ENCODE results near the gene MRPL20. TPM values are rescaled to one million over a fixed set of nuclear protein-coding genes. Genes with fewer than 3 reads are reported as not detected.

The MRPL20 gene
- total and polyA plus RNA-seq, 3 experiments from 2014 or later = 198 to 208 (median 206) TPM

DNA sequence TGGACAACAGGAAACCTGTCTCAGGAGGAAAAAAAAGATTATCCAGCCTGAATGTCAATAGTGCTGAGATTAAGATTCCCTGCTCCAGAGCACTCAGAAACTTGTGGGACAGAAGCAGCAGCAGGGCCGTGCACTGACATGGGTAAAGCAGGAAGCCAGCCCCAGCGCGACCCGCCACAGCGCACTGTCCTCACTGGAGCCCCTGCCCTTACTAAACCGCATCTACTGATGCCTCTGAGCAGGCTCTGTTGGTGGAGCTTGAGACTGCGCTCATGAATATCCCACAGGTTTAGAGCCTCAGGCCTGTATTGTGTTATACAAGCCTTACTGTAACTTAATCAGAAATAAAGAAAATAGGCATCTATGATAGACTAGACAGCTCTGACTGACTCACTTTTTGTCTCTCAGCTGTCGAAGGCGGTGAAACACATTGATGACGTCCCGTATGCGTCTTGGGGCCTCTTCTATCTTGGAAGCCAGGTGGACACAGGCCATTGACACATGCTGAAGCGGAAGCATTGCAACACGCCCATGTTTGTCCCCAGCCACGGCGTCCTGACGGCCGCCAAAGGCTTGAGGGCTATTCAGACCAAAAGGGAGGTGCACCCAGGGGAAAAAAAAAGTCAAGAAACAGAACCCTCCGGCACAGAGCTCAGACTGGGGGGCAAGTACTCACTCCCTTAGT lies 9.1 kb downstream of the MRPL20 start:
- H3K9me3 ChIP-seq (ENCODE audit: low read length) = no peaks in the 10 kb centered on the region
- Mint-ChIP-seq H3K4me3 (peak overlapping the region; percentile 88 to 97 (median 90)), H3K27ac (peak overlapping the region; percentile 72 to 98 (median 92)), H3K27me3 (peaks cover 0 to 5% of the 10 kb centered on the region in 2 donors), H3K36me3 (peaks cover 5 to 82% (median 9%) of the 10 kb centered on the region in 3 donors), H3K4me1 (peaks cover 30 to 60% (median 38%) of the 10 kb centered on the region in 3 donors), H3K9me3 (no peaks in the 10 kb centered on the region)
- DNase-seq = no peak
- H3K27me3 ChIP-seq (ENCODE audit: insufficient read depth, low read length, poor library complexity, severe bottlenecking) = no peaks in the 10 kb centered on the region
- ChIA-PET CTCF (interaction anchor here (1.1 to 3.0 kb wide), 4 partner anchors 10 to 43 kb away, joined by 3 to 21 read pairs (median 5); partner anchors contain the start of gene AURKAIP1), POLR2A (interaction anchor here (2.5 to 3.8 kb wide), 2 partner anchors 10 to 23 kb away, joined by 25 to 48 read pairs; partner anchors contain the start of genes AURKAIP1 and MRPL20)
- H3K27ac ChIP-seq (ENCODE audit: low read depth, low read length) = peak overlapping the region; percentile 86
- H3K36me3 ChIP-seq (ENCODE audit: insufficient read depth, low read length) = peaks cover 59% of the 10 kb centered on the region
- peaks cover 33% of the 10 kb centered on the region for H3K4me1 ChIP-seq (ENCODE audit: insufficient read depth, low read length)
- peak overlapping the region; percentile 78 for H3K4me3 ChIP-seq (ENCODE audit: low read length)

DNA sequence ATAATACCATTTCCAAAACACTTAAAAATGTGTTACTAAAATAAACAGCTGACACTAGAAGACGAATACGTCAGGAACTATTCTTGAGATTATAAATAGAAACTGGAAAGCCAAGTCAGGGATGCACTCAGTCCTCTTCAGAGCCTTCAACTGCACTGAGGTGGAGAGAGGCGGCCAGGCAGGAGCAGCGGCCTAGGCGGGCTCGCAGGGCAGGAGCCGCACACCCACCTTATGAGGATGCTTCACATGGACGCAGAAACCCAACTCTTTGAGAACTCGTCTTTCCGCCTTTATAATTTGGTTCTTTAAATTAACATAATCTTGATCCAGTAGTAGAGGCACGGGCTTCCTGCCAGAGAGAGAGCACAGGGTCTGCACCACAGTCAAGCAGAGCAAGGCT lies 11.9 kb downstream of the MRPL20 start:
- peaks cover 12 to 83% (median 14%) of the 10 kb centered on the region in 3 donors for H3K36me3 Mint-ChIP-seq
- ChIA-PET POLR2A (interaction anchor here (0.7 kb wide), 1 partner anchor 18 kb away, joined by 7 read pairs; no protein-coding TSS in a partner anchor), CTCF (no interaction called here)
- Histone ChIP-seq H3K4me3 (ENCODE audit: low read length) (no peak overlapping the region), H3K4me1 (ENCODE audit: insufficient read depth, low read length) (peaks cover 20% of the 10 kb centered on the region), H3K36me3 (ENCODE audit: insufficient read depth, low read length) (peaks cover 64% of the 10 kb centered on the region), H3K27me3 (ENCODE audit: insufficient read depth, low read length, poor library complexity, severe bottlenecking) (no peaks in the 10 kb centered on the region), H3K9me3 (ENCODE audit: low read length) (no peaks in the 10 kb centered on the region), H3K27ac (ENCODE audit: low read depth, low read length) (no peak overlapping the region)
- H3K27me3 Mint-ChIP-seq = peaks cover 0 to 2% of the 10 kb centered on the region in 2 donors
- peak overlapping the region in 5 of 8 donors; percentile 0 to 79 (median 59) for H3K27ac Mint-ChIP-seq
- peaks cover 25 to 49% (median 40%) of the 10 kb centered on the region in 3 donors for H3K4me1 Mint-ChIP-seq
- no peak for DNase-seq
- no peaks in the 10 kb centered on the region for H3K9me3 Mint-ChIP-seq
- H3K4me3 Mint-ChIP-seq = peak overlapping the region; percentile 13 to 79 (median 63)

DNA sequence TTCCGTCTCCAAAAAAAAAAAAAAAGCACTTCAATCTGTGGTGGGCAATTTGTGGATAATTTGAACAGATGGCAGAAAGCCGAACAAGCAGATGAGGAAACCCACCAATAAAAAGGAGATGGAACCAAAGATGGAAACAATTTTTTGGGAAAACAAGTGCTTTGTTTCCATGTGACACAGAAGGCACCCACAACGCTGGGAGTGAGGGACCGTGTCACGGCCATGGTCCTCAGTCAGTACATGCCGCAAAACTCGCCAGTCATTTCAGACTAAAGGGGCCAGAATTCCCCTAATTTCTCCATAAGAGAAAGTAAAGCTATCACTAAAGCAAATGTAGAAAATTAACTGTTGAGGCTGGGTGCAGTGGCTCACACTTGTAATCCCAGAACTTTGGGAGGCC lies 13.0 kb downstream of the MRPL20 start:
- POLR2A ChIA-PET = no interaction called here

DNA sequence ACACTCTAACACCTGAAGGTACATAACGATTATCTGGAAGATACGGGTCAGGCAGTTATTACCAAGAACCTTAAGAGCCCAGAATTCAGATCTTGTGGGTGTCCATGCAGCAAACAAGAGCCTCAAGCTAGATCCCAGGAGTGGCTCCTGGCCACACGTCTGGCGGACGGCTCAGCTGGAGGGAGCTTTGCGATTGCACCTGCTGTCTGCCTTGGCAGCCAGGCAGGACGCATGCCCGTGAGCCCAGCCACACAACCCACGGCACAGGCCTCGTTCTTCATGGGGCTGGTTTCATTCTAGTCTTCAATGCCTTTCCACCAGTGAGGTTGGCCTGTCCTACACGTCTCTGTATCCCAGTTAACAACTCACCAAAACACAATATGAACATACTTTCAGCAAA lies 13.7 kb downstream of the MRPL20 start:
- CTCF ChIA-PET = interaction anchor here (1.1 kb wide), 1 partner anchor 9 kb away, joined by 3 read pairs; no protein-coding TSS in a partner anchor

More for the DNA sequence above, 13.0 kb downstream of the MRPL20 start:
- no peak overlapping the region for H3K4me3 ChIP-seq (ENCODE audit: low read length)
- Mint-ChIP-seq H3K27ac (no peak overlapping the region), H3K4me1 (peaks cover 20 to 39% (median 34%) of the 10 kb centered on the region in 3 donors), H3K27me3 (peaks cover 0 to 1% of the 10 kb centered on the region in 2 donors), H3K36me3 (peaks cover 14 to 84% (median 18%) of the 10 kb centered on the region in 3 donors), H3K4me3 (no peak overlapping the region), H3K9me3 (no peaks in the 10 kb centered on the region)
- no peak overlapping the region for H3K27ac ChIP-seq (ENCODE audit: low read depth, low read length)
- DNase-seq = no peak
- H3K36me3 ChIP-seq (ENCODE audit: insufficient read depth, low read length) = peaks cover 72% of the 10 kb centered on the region
- CTCF ChIA-PET = no interaction called here
- no peaks in the 10 kb centered on the region for H3K27me3 ChIP-seq (ENCODE audit: insufficient read depth, low read length, poor library complexity, severe bottlenecking)
- H3K4me1 ChIP-seq (ENCODE audit: insufficient read depth, low read length) = peaks cover 16% of the 10 kb centered on the region
- H3K9me3 ChIP-seq (ENCODE audit: low read length) = no peaks in the 10 kb centered on the region

DNA sequence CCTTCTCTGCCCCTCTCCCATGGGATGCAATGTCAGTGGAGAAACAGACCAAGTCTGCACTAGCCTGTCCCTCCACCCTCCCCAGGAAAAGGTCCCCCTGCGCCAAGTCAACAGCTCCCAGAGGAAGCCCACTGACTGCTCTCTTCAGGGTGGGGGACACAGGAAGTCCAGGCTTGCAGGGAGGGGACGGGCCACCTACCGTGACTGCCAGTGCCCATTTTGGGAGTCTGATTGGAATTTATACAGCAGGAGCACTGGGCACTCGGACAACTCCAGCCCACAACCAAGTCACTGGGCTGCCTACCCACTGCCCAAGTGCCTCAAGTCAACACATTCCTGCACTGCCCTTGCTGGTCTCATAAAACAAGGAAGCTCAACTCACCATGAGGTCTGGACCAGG lies 14.1 kb downstream of the MRPL20 start:
- no peak overlapping the region for H3K27ac ChIP-seq (ENCODE audit: low read depth, low read length)
- peaks cover 15 to 34% (median 29%) of the 10 kb centered on the region in 3 donors for H3K4me1 Mint-ChIP-seq
- H3K4me1 ChIP-seq (ENCODE audit: insufficient read depth, low read length) = peaks cover 10% of the 10 kb centered on the region
- H3K9me3 Mint-ChIP-seq = no peaks in the 10 kb centered on the region
- H3K36me3 ChIP-seq (ENCODE audit: insufficient read depth, low read length) = peaks cover 79% of the 10 kb centered on the region
- peak overlapping the region in 1 of 8 donors; percentile 14 for H3K27ac Mint-ChIP-seq
- no peak for DNase-seq
- POLR2A ChIA-PET = no interaction called here
- no peaks in the 10 kb centered on the region for H3K27me3 Mint-ChIP-seq
- peaks cover 14 to 89% (median 18%) of the 10 kb centered on the region in 3 donors for H3K36me3 Mint-ChIP-seq
- CTCF ChIA-PET = interaction anchor here (1.1 kb wide), 1 partner anchor 9 kb away, joined by 3 read pairs; no protein-coding TSS in a partner anchor
- peak overlapping the region in 1 of 7 donors; percentile 30 for H3K4me3 Mint-ChIP-seq
- no peaks in the 10 kb centered on the region for H3K27me3 ChIP-seq (ENCODE audit: insufficient read depth, low read length, poor library complexity, severe bottlenecking)
- H3K9me3 ChIP-seq (ENCODE audit: low read length) = no peaks in the 10 kb centered on the region
- no peak overlapping the region for H3K4me3 ChIP-seq (ENCODE audit: low read length)

More for the DNA sequence above, 13.7 kb downstream of the MRPL20 start:
- H3K27me3 ChIP-seq (ENCODE audit: insufficient read depth, low read length, poor library complexity, severe bottlenecking) = no peaks in the 10 kb centered on the region
- no peak for DNase-seq
- H3K27ac ChIP-seq (ENCODE audit: low read depth, low read length) = no peak overlapping the region
- no peaks in the 10 kb centered on the region for H3K9me3 ChIP-seq (ENCODE audit: low read length)
- Mint-ChIP-seq H3K36me3 (peaks cover 14 to 89% (median 18%) of the 10 kb centered on the region in 3 donors), H3K27me3 (peaks cover 0 to 1% of the 10 kb centered on the region in 2 donors), H3K4me1 (peaks cover 19 to 38% (median 34%) of the 10 kb centered on the region in 3 donors), H3K4me3 (peak overlapping the region in 1 of 7 donors; percentile 30), H3K9me3 (no peaks in the 10 kb centered on the region), H3K27ac (peak overlapping the region in 3 of 8 donors; percentile 14 to 47 (median 41))
- H3K36me3 ChIP-seq (ENCODE audit: insufficient read depth, low read length) = peaks cover 79% of the 10 kb centered on the region
- H3K4me1 ChIP-seq (ENCODE audit: insufficient read depth, low read length) = peaks cover 15% of the 10 kb centered on the region
- no peak overlapping the region for H3K4me3 ChIP-seq (ENCODE audit: low read length)
- POLR2A ChIA-PET = no interaction called here

DNA sequence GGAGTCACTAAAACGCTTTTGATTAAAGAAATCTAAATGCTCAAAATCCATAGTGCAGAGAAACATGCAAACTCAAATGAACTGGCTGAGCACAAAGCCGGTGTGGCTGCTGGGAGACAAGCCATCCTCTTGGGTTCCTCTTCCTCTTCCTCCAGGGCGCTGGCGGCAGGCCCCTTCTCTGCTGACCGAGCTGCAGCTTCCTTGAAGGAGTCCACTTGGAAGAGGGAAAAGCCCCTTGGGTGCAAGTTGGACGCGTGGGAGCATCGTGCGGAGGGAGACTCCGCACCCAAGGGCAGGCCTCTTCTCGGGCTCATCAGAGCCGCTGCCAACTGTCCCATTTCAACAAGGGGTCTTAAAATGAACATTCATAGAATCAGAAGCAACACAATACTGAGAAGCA lies 15.9 kb downstream of the MRPL20 start:
- Mint-ChIP-seq H3K4me3 (no peak overlapping the region), H3K36me3 (peaks cover 17 to 95% (median 18%) of the 10 kb centered on the region in 3 donors)
- DNase-seq = no peak

DNA sequence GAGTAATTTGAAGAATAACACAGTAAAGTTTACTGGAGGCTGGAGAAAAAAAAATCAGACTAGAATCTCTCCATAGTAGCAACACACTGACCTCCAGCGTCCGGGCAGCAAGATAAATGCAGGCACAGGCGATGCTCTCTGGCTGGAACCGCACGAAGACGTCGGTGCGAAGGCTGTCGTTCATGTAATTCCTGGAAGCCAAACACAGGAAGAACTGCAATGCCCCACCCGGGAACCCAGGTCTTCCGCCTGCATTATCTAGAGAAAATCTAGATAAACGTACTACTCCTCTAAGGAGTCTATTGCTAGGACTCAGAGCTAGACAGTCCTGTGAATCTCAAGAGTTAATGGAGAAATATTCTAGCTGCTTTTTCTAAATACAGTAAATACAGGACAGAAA lies 16.4 kb downstream of the MRPL20 start:
- H3K4me1 Mint-ChIP-seq = peaks cover 9 to 23% (median 21%) of the 10 kb centered on the region in 3 donors
- H3K4me3 Mint-ChIP-seq = no peak overlapping the region
- POLR2A ChIA-PET = interaction anchor here (0.6 to 1.1 kb wide), 2 partner anchors 9 to 15 kb away, joined by 3 to 4 read pairs; partner anchors contain the start of gene CCNL2
- Histone ChIP-seq H3K27ac (ENCODE audit: low read depth, low read length) (no peak overlapping the region), H3K36me3 (ENCODE audit: insufficient read depth, low read length) (peaks cover 90% of the 10 kb centered on the region), H3K9me3 (ENCODE audit: low read length) (no peaks in the 10 kb centered on the region), H3K4me1 (ENCODE audit: insufficient read depth, low read length) (no peaks in the 10 kb centered on the region), H3K27me3 (ENCODE audit: insufficient read depth, low read length, poor library complexity, severe bottlenecking) (no peaks in the 10 kb centered on the region), H3K4me3 (ENCODE audit: low read length) (no peak overlapping the region)
- H3K27me3 Mint-ChIP-seq = no peaks in the 10 kb centered on the region
- no peak for DNase-seq
- CTCF ChIA-PET = interaction anchor here (1.0 to 1.1 kb wide), 2 partner anchors 12 to 51 kb away, joined by 3 read pairs; no protein-coding TSS in a partner anchor
- H3K36me3 Mint-ChIP-seq = peaks cover 17 to 98% (median 18%) of the 10 kb centered on the region in 3 donors
- peak overlapping the region in 1 of 8 donors; percentile 87 for H3K27ac Mint-ChIP-seq
- no peaks in the 10 kb centered on the region for H3K9me3 Mint-ChIP-seq

More for the DNA sequence above, 15.9 kb downstream of the MRPL20 start:
- Mint-ChIP-seq H3K4me1 (peaks cover 10 to 25% (median 23%) of the 10 kb centered on the region in 3 donors), H3K27ac (peak overlapping the region in 2 of 8 donors; percentile 29 to 32), H3K27me3 (no peaks in the 10 kb centered on the region), H3K9me3 (no peaks in the 10 kb centered on the region)
- POLR2A ChIA-PET = interaction anchor here (0.9 to 1.1 kb wide), 2 partner anchors 8 to 16 kb away, joined by 3 to 4 read pairs; partner anchors contain the start of genes CCNL2 and MRPL20
- Histone ChIP-seq H3K27ac (ENCODE audit: low read depth, low read length) (no peak overlapping the region), H3K4me3 (ENCODE audit: low read length) (no peak overlapping the region), H3K4me1 (ENCODE audit: insufficient read depth, low read length) (no peaks in the 10 kb centered on the region), H3K36me3 (ENCODE audit: insufficient read depth, low read length) (peaks cover 85% of the 10 kb centered on the region), H3K27me3 (ENCODE audit: insufficient read depth, low read length, poor library complexity, severe bottlenecking) (no peaks in the 10 kb centered on the region), H3K9me3 (ENCODE audit: low read length) (no peaks in the 10 kb centered on the region)
- CTCF ChIA-PET = interaction anchor here (1.0 to 1.1 kb wide), 2 partner anchors 11 to 50 kb away, joined by 3 read pairs; no protein-coding TSS in a partner anchor

All from CD8-positive, alpha-beta memory T cell (primary cell).